Measurements from ENCODE around the gene TMEM179.

DNA sequence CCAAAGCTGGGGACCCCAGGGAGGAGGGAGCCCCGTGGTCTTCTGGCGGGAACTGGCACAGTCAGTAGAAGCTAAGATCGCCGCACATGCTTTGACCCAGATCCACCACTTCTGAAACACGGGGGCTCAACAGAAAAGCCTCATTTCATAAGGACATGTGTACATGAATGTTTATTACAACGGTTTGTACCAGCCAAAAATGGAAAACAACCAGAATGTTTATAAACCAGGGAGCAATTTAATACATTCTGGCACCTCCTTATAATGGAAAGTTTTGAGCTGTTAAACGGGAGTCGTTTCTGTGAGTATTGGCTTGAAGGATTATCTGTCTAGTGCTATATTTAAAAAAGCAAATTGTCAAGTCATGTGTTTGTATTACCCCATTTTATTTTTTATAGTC lies 7.3 kb upstream of the TMEM179 start:
- TF ChIP-seq, protein P1, sequence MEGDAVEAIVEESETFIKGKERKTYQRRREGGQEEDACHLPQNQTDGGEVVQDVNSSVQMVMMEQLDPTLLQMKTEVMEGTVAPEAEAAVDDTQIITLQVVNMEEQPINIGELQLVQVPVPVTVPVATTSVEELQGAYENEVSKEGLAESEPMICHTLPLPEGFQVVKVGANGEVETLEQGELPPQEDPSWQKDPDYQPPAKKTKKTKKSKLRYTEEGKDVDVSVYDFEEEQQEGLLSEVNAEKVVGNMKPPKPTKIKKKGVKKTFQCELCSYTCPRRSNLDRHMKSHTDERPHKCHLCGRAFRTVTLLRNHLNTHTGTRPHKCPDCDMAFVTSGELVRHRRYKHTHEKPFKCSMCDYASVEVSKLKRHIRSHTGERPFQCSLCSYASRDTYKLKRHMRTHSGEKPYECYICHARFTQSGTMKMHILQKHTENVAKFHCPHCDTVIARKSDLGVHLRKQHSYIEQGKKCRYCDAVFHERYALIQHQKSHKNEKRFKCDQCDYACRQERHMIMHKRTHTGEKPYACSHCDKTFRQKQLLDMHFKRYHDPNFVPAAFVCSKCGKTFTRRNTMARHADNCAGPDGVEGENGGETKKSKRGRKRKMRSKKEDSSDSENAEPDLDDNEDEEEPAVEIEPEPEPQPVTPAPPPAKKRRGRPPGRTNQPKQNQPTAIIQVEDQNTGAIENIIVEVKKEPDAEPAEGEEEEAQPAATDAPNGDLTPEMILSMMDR (IDR thresholded peaks at IDR 0.05), result no peak
- no peak for TF ChIP-seq POLR2AphosphoS5 (IDR thresholded peaks at IDR 0.05)
